ENCODE data around the gene NGLY1.

The NGLY1 gene

GRCh38 chr3:25783661-25784512 lies 644 bp upstream of the NGLY1 start:
- DNase-seq: peak; percentile 62

- DNase-seq: no peak
Observed at GRCh38 chr3:25782636-25782937, 656 bp downstream of the NGLY1 start.

GRCh38 chr3:25781758-25782594 lies 1.3 kb downstream of the NGLY1 start:
- no peak for DNase-seq

GRCh38 chr3:25781145-25781757 lies 2.0 kb downstream of the NGLY1 start:
- no peak for DNase-seq

GRCh38 chr3:25780618-25781017 lies 2.6 kb downstream of the NGLY1 start:
- DNase-seq: no peak

GRCh38 chr3:25775936-25776335 lies 7.3 kb downstream of the NGLY1 start:
- no peak for DNase-seq

GRCh38 chr3:25768851-25769250 lies 14.4 kb downstream of the NGLY1 start:
- DNase-seq: no peak

GRCh38 chr3:25751725-25752124 lies 31.5 kb downstream of the NGLY1 start:
- DNase-seq: no peak

- DNase-seq: no peak
Observed at GRCh38 chr3:25751048-25751447, 32.2 kb downstream of the NGLY1 start.

- DNase-seq: no peak
Observed at GRCh38 chr3:25749031-25749581, 34.1 kb downstream of the NGLY1 start.

- DNase-seq: no peak
Observed at GRCh38 chr3:25748189-25748588, 35.1 kb downstream of the NGLY1 start.

GRCh38 chr3:25747033-25747432 lies 36.2 kb downstream of the NGLY1 start:
- no peak for DNase-seq

GRCh38 chr3:25744470-25744869 lies 38.8 kb downstream of the NGLY1 start:
- DNase-seq: no peak

GRCh38 chr3:25728101-25728500 lies 55.1 kb downstream of the NGLY1 start:
- no peak for DNase-seq

- DNase-seq: no peak
Observed at GRCh38 chr3:25727316-25727715, 55.9 kb downstream of the NGLY1 start.

GRCh38 chr3:25725810-25726209 lies 57.4 kb downstream of the NGLY1 start:
- no peak for DNase-seq

- no peak for DNase-seq
Observed at GRCh38 chr3:25724948-25725645, 58.1 kb downstream of the NGLY1 start.

- no peak for DNase-seq
Observed at GRCh38 chr3:25723802-25724201, 59.4 kb downstream of the NGLY1 start.

- DNase-seq: no peak
Observed at GRCh38 chr3:25719321-25719720, 63.9 kb downstream of the NGLY1 start.

- DNase-seq: no peak
Observed at GRCh38 chr3:25713341-25713985, 69.8 kb downstream of the NGLY1 start.

- DNase-seq: no peak
Observed at GRCh38 chr3:25711090-25711489, 72.2 kb downstream of the NGLY1 start.

- DNase-seq: no peak
Observed at GRCh38 chr3:25708036-25708435, 75.2 kb downstream of the NGLY1 start.

Measured in stimulated activated CD4-positive, alpha-beta T cell treated with anti-CD3 and anti-CD28 coated beads, Interleukin-15, amount 100 ng/mL, for 24 hours (primary cell).